Mammary epithelial cell (primary cell): Measurements from ENCODE around the gene ERCC1.

Experiments used
- CTCF ChIP-seq, 2 donors: IDR thresholded peaks in 1 of 2; conservative IDR thresholded peaks in 1 of 2; 2 replicates each; pipeline ENCODE4 v1.5.1; 2011 to 2012; ENCODE audit warnings: inconsistent platforms in 2 of 2, low read length in 2 of 2, mild to moderate bottlenecking in 2 of 2, control low read depth in 1 of 2, low read depth in 1 of 2; ENCODE audit not compliant: insufficient read depth in 1 of 2; ENCODE audit errors: extremely low read depth in 1 of 2
- EZH2 ChIP-seq: IDR thresholded peaks from 2 replicates; pipeline ENCODE4 v1.6.1; 2012; ENCODE audit warnings: low read length, inconsistent platforms, borderline replicate concordance

DNA sequence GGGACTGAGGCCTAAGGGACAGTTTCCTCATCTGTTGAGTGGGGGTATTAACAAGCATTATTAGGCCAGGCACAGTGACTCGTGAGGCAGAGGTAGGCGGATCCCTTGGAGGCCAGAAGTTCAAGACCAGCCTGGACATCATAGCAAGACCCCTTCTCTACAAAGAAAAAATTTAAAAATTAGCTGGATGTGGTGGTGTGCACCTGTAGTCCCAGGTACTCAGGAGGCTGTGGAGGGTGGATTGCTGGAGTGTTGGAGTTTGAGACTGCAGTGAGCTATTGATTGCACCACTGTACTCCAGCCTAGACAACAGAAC is 32.7 kb upstream of the ERCC1 start:
- TF ChIP-seq CTCF (conservative IDR thresholded peaks at IDR 0.05 in 1 of 2, IDR thresholded peaks at IDR 0.05 in 1 of 2; ENCODE audit: extremely low read depth in 1 of 2, insufficient read depth in 1 of 2, low read depth in 1 of 2, low read length in 2 of 2) (no peak), EZH2 (no peak)
